Measurements from ENCODE around the gene MAPK1. TPM values are rescaled to one million over a fixed set of nuclear protein-coding genes. Genes with fewer than 3 reads are reported as not detected.

Gene MAPK1
- total RNA-seq, 1 donor from 2014 or later = 148 TPM

DNA sequence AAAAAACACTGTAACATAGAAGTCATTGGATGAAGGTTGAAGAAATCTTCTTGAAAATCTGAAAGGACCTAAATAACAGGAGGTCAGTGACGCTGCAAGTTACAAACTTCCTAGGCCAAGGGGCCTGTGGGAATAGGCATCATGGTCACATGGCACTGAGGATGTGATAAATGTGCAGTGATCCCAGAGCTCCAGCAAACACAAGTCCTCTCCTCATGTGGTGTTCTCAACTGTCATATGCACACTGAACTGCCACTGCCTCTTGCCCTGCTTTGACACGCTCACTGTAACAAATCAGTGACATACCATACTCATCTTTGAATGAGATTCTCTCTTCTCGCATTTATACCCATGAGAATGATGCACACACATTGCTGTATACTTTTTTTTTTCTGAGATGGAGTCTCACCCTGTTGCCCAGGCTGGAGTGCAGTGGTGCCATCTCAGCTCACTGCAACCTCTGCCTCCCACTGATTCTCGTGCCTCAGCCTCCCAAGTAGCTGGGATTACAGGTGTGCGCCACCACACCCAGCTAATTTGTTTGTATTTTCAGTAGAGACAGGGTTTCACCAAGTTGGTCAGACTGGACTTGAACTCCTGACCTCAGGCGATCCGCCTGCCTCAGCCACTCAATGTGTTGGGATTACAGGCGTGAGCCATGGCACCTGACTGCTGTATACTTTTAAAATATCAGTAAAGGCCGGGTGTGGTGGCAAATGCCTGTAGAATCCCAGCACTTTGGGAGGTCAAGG lies 66.7 kb downstream of the MAPK1 start:
- Histone ChIP-seq H3K27ac (ENCODE audit: low read depth, low read length) (no peak overlapping the region), H3K9ac (ENCODE audit: low read length) (no peak overlapping the region), H3K9me3 (ENCODE audit: insufficient read depth, low read depth, low read length) (no peaks in the 10 kb centered on the region), H3K36me3 (ENCODE audit: insufficient read depth, low read length) (peaks cover 39% of the 10 kb centered on the region), H3K4me1 (ENCODE audit: insufficient read depth, low read length) (no peaks in the 10 kb centered on the region), H3K4me2 (ENCODE audit: low read length) (no peak overlapping the region), H3K27me3 (ENCODE audit: insufficient read depth, low read length) (no peaks in the 10 kb centered on the region), H2AFZ (ENCODE audit: low read depth, low read length) (no peak overlapping the region), H3K4me3 (ENCODE audit: insufficient read depth, low read depth, low read length) (no peak overlapping the region), H4K20me1 (ENCODE audit: insufficient read depth, low read length) (peaks cover 17% of the 10 kb centered on the region), H3K79me2 (ENCODE audit: insufficient read depth, low read length) (peaks cover 21% of the 10 kb centered on the region)
- DNase-seq (ENCODE audit: low read depth) = no peak
- TF ChIP-seq EZH2 (IDR thresholded peaks at IDR 0.05; ENCODE audit: insufficient read depth, low read length) = no peak
- TF ChIP-seq CTCF (IDR thresholded peaks at IDR 0.05; ENCODE audit: insufficient read depth, low read depth, low read length) = no peak
- no peak overlapping the region for H3K27ac Mint-ChIP-seq (ENCODE audit: unreplicated experiment)
- no peak for FAIRE-seq
- no peak overlapping the region for H3K4me3 Mint-ChIP-seq (ENCODE audit: unreplicated experiment)
- H3K36me3 Mint-ChIP-seq (ENCODE audit: low read depth, unreplicated experiment) = peaks cover 19% of the 10 kb centered on the region
- no peaks in the 10 kb centered on the region for H3K9me3 Mint-ChIP-seq (ENCODE audit: unreplicated experiment)
- H3K4me1 Mint-ChIP-seq (ENCODE audit: low read depth, unreplicated experiment) = peaks cover 6% of the 10 kb centered on the region
- H3K27me3 Mint-ChIP-seq (ENCODE audit: low read depth, unreplicated experiment) = no peaks in the 10 kb centered on the region

- FAIRE-seq = no peak
- no peaks in the 10 kb centered on the region for H3K9me3 Mint-ChIP-seq (ENCODE audit: unreplicated experiment)
- H3K9ac ChIP-seq (ENCODE audit: low read length) = no peak overlapping the region
- H3K27ac ChIP-seq (ENCODE audit: low read depth, low read length) = peak overlapping the region; percentile 28
- H2AFZ ChIP-seq (ENCODE audit: low read depth, low read length) = no peak overlapping the region
- H3K36me3 ChIP-seq (ENCODE audit: insufficient read depth, low read length) = peaks cover 29% of the 10 kb centered on the region
- H3K4me1 ChIP-seq (ENCODE audit: insufficient read depth, low read length) = no peaks in the 10 kb centered on the region
- DNase-seq (ENCODE audit: low read depth) = peak; percentile 64
- H3K27ac Mint-ChIP-seq (ENCODE audit: unreplicated experiment) = no peak overlapping the region
- H4K20me1 ChIP-seq (ENCODE audit: insufficient read depth, low read length) = peaks cover 16% of the 10 kb centered on the region
- H3K27me3 Mint-ChIP-seq (ENCODE audit: low read depth, unreplicated experiment) = no peaks in the 10 kb centered on the region
- H3K9me3 ChIP-seq (ENCODE audit: insufficient read depth, low read depth, low read length) = no peaks in the 10 kb centered on the region
- peaks cover 17% of the 10 kb centered on the region for H3K79me2 ChIP-seq (ENCODE audit: insufficient read depth, low read length)
- H3K4me3 Mint-ChIP-seq (ENCODE audit: unreplicated experiment) = no peak overlapping the region
- peaks cover 13% of the 10 kb centered on the region for H3K36me3 Mint-ChIP-seq (ENCODE audit: low read depth, unreplicated experiment)
- peaks cover 6% of the 10 kb centered on the region for H3K4me1 Mint-ChIP-seq (ENCODE audit: low read depth, unreplicated experiment)
- TF ChIP-seq EZH2 (IDR thresholded peaks at IDR 0.05; ENCODE audit: insufficient read depth, low read length) (no peak), CTCF (IDR thresholded peaks at IDR 0.05; ENCODE audit: insufficient read depth, low read depth, low read length) (no peak)
- H3K4me2 ChIP-seq (ENCODE audit: low read length) = peak overlapping the region; percentile 35
- H3K27me3 ChIP-seq (ENCODE audit: insufficient read depth, low read length) = no peaks in the 10 kb centered on the region
- H3K4me3 ChIP-seq (ENCODE audit: insufficient read depth, low read depth, low read length) = no peak overlapping the region
These were observed 69.8 kb downstream of the MAPK1 start for GRCh38 chr22:21797444-21798221.
